Ovary (tissue), 9 donors: ENCODE data around the gene JCHAIN. TPM values are rescaled to one million over a fixed set of nuclear protein-coding genes. Genes with fewer than 3 reads are reported as not detected.

Source experiments
- DNase-seq, 5 donors: peaks; one replicate each; pipeline ENCODE4 v3.0.0-alpha.2; 2019 to 2020
- H3K27ac ChIP-seq, 2 donors: fragments of 200-600 bp; one replicate each; pipeline versions ENCODE4 v1.5.1 to v1.8.0; 2019 to 2022
- H3K27me3 ChIP-seq: fragments of 200-600 bp; one replicate; pipeline ENCODE4 v1.8.0; 2022
- H3K36me3 ChIP-seq: fragments of 200-600 bp; sonication (generic); one replicate; pipeline ENCODE4 v1.5.1; 2019
- H3K4me1 ChIP-seq: one replicate; pipeline ENCODE4 v1.8.1; 2013; ENCODE audit warnings: mild to moderate bottlenecking, moderate library complexity; ENCODE audit not compliant: insufficient read depth
- H3K4me3 ChIP-seq: fragments of 200-600 bp; sonication (generic); one replicate; pipeline ENCODE4 v1.5.1; 2017
- H3K9me3 ChIP-seq, 2 donors: fragments of 200-600 bp in 1 of 2; sonication (generic) in 1 of 2; one replicate each; pipeline versions ENCODE4 v1.5.1 to v1.8.1; 2013 to 2019; ENCODE audit warnings: mild to moderate bottlenecking in 1 of 2, moderate library complexity in 1 of 2
- CTCF ChIP-seq, 3 donors: fragments of 450-650 bp in 2 of 3; fragments of 200-600 bp in 1 of 3; IDR thresholded peaks; one replicate each; pipeline versions ENCODE4 v1.5.1 to v1.8.0; 2016 to 2022; ENCODE audit warnings: antibody characterized with exemption in 3 of 3, mild to moderate bottlenecking in 1 of 3
- EP300 ChIP-seq: sonication (generic); formaldehyde crosslinking; IDR thresholded peaks from one replicate; pipeline ENCODE4 v1.6.1; 2017; ENCODE audit warnings: antibody characterized with exemption
- POLR2A ChIP-seq: fragments of 450-650 bp; IDR thresholded peaks from one replicate; pipeline ENCODE4 v1.6.1; 2017; ENCODE audit warnings: antibody characterized with exemption, mild to moderate bottlenecking, moderate library complexity
- WGBS, 3 donors: extraction: QIAGEN DNeasy Blood & Tissue Kit in 1 of 3; methylation state at CpG; one replicate each; pipeline versions ENCODE4 v1.1.5 to v1.1.7; 2013 to 2017; 5-methylcytosine and 5-hydroxymethylcytosine counted together
- intact Hi-C, 4 donors: fragments of 100-400 bp; cut with DNase I; formaldehyde crosslinking; loops; one replicate each; pipeline versions ENCODE4 v1.11.0 to v1.15.1; 2022 to 2023
- polyA plus RNA-seq, 2 donors: library from polyadenylated mRNA; stranded (reverse); fragments of 200-250 nt in 1 of 2; fragments of 350-450 nt in 1 of 2; fragmentation: Illumina TruSeq in 1 of 2; extraction: RNeasy Lipid Tissue Mini Kit (QIAGEN cat#74804) in 1 of 2; gene quantifications; one replicate each; pipeline ENCODE4 v1.2.3, GENCODE V29; 2013 to 2014
- total RNA-seq, 7 donors: library from RNA; depleted of rRNA in 2 of 7; stranded (reverse); fragments of >200 nt in 2 of 7; fragmentation: NEBNext Ultra II Directional in 3 of 7; extraction: Animal tissue kit (Norgen Biotek cat#: 25700) in 3 of 7; gene quantifications; one replicate each; pipeline versions ENCODE4 v1.1.0 to v1.2.4, GENCODE V29; 2016 to 2023
- donor health status: DM: no; HTN: no; CAD: no; lungs with moderate emphysema.
- donor health status: DM: no; HTN: no; CAD: no.
- donor health status: Bipolar disorder and iron deficiency.
- donor health status: DM: yes; HTN: yes; CAD: no.
- donor health status: DM: no; HTN: no; CAD: no.
- donor health status: DM: yes; HTN: yes; CAD: no.

The JCHAIN gene
- total and polyA plus RNA-seq, 9 donors = 1.4 to 93.0 (median 8.4) TPM

- H3K4me1 ChIP-seq = no peaks in the 10 kb centered on the region
- no peak within 1 kb of the TSS for H3K27ac ChIP-seq
- 92 to 95% (median 93%) methylated on average over 2 of the region's 2 CpGs for WGBS, 3 donors
- H3K27me3 ChIP-seq = no peaks in the 10 kb centered on the region
- no peak within 1 kb of the TSS for H3K4me3 ChIP-seq
- intact Hi-C loops = no loop called here
- TF ChIP-seq CTCF (IDR thresholded peaks at IDR 0.05) = no peak
- TF ChIP-seq POLR2A = no peak
- no peak for TF ChIP-seq EP300
- no peaks in the 10 kb centered on the region for H3K36me3 ChIP-seq
- H3K9me3 ChIP-seq = no peaks in the 10 kb centered on the region
- no peak for DNase-seq
Observed at GRCh38 chr4:70628444-70628843, 37.9 kb downstream of the JCHAIN start, which contains the start of gene ENAM. Gene ENAM (plus strand): TSS chr4:70628744. CDS start chr4:70629501, 757 bp downstream.

- no peaks in the 10 kb centered on the region for H3K9me3 ChIP-seq
- no peak for DNase-seq
- no peaks in the 10 kb centered on the region for H3K27me3 ChIP-seq
- intact Hi-C loops = no loop called here
- H3K36me3 ChIP-seq = no peaks in the 10 kb centered on the region
- no peak overlapping the region for H3K4me3 ChIP-seq
- H3K27ac ChIP-seq = no peak overlapping the region
- TF ChIP-seq POLR2A = no peak
- no peak for TF ChIP-seq CTCF (IDR thresholded peaks at IDR 0.05)
- TF ChIP-seq EP300 = no peak
- 52 to 64% (median 58%) methylated on average over 1 of the region's 1 CpG for WGBS, 3 donors
- H3K4me1 ChIP-seq = no peaks in the 10 kb centered on the region
Observed at GRCh38 chr4:70627620-70628019, 38.7 kb downstream of the JCHAIN start.

- no peak for DNase-seq
- 48 to 56% (median 49%) methylated on average over 1 of the region's 1 CpG for WGBS, 3 donors
- no peak for TF ChIP-seq CTCF (IDR thresholded peaks at IDR 0.05)
- TF ChIP-seq EP300 = no peak
- no peak for TF ChIP-seq POLR2A
- Histone ChIP-seq H3K4me1 (no peaks in the 10 kb centered on the region), H3K27me3 (no peaks in the 10 kb centered on the region), H3K36me3 (no peaks in the 10 kb centered on the region), H3K4me3 (no peak overlapping the region), H3K9me3 (no peaks in the 10 kb centered on the region), H3K27ac (no peak overlapping the region)
- intact Hi-C loops = no loop called here
Observed at GRCh38 chr4:70624226-70624793, 42.0 kb downstream of the JCHAIN start.

DNA sequence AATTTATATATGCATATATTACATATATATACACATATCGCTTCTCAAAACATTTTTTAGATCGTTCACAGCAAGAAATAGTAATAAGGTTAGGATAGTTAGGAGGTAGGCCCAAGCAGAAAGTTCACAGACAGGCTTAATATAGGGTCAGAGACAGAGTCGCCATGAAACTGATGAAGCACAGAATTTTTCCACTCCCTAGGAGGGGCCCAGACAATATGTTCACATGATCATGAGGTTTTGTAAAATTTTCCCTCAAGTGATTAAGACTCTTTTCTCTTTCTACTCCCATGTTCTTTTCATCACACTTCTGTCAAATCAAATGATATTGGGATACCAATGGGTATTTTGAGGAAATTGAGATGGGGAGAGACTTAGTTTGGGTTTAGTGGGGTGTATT, 43.0 kb downstream of the JCHAIN start:
- no peak for TF ChIP-seq CTCF (IDR thresholded peaks at IDR 0.05)
- TF ChIP-seq POLR2A = no peak
- no peak for TF ChIP-seq EP300
- 94 to 95% (median 95%) methylated on average over 3 of the region's 3 CpGs for WGBS, 3 donors
- Histone ChIP-seq H3K27me3 (no peaks in the 10 kb centered on the region), H3K4me3 (no peak overlapping the region), H3K9me3 (no peaks in the 10 kb centered on the region), H3K27ac (no peak overlapping the region), H3K36me3 (no peaks in the 10 kb centered on the region), H3K4me1 (no peaks in the 10 kb centered on the region)
- no peak for DNase-seq
- intact Hi-C loops = no loop called here
